HG02588 (cell line): Measurements from ENCODE around the gene EIF4ENIF1.
"Not testable (repeated sequence)": the region's sequence is repeated elsewhere in the genome, so short reads cannot be mapped to it uniquely, and the experiment has no call there.

ENCODE experiments used
- ATAC-seq: cut with Tn5 transposase; IDR thresholded peaks from one replicate; pipeline ENCODE4 v1.9.1; 2021; ENCODE audit warnings: mild to moderate bottlenecking, moderate library complexity; ENCODE audit not compliant: unreplicated experiment

EIF4ENIF1 gene

GRCh38 chr22:31489632-31490495 is at the start of gene EIF4ENIF1:
Gene EIF4ENIF1, minus strand, starts transcription at chr22:31489842. Its CDS starts 1,124 bp downstream, at chr22:31488718.
- ATAC-seq = peak; percentile 40

DNA sequence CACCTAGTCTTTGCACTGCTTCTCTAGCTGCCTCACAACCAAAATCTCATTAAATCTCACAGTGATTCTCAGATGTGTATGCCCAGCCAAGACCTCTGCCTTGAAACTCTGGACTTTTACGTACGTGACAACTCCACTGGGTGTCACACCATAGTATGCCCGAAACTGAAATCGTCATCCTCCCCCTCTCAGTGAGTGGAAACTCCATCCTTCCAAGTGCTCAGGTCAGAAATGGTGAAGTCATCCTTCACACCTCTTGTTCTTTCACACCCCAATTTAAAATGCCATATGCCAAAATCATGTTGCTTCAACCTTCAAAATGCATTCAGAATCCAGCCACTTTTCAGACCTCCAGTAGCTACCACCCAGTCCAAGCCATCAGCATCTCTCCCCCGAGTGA is 49.2 kb upstream of the EIF4ENIF1 start:
- ATAC-seq = no peak

DNA sequence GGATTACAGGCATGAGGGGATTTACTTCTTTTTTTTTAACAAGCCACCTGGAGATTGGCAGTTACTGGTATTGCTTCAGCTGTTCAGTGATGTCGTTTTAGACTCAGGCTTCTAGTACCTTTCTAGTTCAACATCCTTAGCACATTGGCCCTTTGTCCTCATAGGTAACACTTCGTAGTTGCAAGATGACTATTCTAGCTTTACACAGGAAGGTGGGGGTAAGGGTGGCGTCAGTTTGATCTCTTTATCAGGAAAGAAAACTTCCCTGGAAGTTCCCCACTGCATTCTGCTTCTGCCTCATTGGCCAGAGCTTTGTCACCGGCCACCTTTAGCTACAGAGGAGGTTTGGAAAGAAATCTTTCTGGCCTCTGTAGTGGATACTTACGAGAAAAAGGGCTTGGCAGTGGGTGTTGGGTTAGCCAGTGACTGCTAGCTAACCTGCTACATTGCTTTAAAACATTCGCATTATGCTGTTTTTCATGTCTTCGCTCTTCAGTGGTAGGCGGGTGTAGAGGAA is 47.4 kb upstream of the EIF4ENIF1 start:
- no peak for ATAC-seq

DNA sequence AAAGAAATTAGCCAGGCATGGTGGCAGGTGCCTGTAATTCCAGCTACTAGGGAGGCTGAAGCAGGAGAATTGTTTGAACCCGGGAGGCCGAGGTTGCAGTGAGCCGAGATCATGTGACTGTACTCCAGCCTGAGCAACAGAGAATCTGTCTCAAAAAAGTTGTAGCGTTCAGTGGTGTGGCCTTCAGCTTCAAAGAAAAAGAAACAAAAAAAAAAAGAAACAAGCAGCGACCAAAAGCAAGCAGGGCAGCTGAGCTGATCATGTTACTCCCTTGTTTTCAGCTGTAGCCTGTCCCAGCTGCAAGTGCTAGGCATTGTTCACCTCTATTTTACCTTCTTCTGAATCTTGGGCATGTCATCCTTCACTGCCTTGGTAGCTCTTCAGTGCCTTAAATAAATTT is 43.7 kb upstream of the EIF4ENIF1 start:
- ATAC-seq = no peak

- ATAC-seq = no peak
Observed at GRCh38 chr22:31532060-31532459, 42.4 kb upstream of the EIF4ENIF1 start.

DNA sequence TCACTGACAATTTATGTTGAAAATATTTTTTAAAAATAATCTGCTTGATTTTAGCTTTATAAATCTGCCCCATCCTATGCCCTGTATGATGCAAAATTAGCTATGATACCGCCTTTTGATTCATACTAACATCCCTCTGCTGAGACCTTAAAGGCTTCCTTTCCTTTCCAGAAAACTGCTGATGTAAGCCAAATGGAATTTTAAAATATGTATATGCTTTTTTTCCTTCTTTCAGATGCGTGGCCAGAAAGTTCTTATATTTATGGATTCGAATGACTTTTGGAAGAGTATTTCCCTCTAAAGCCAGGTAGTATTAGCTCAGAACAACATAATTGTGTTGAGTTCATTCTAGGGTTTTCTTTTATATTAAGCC is 41.2 kb upstream of the EIF4ENIF1 start:
- no peak for ATAC-seq

DNA sequence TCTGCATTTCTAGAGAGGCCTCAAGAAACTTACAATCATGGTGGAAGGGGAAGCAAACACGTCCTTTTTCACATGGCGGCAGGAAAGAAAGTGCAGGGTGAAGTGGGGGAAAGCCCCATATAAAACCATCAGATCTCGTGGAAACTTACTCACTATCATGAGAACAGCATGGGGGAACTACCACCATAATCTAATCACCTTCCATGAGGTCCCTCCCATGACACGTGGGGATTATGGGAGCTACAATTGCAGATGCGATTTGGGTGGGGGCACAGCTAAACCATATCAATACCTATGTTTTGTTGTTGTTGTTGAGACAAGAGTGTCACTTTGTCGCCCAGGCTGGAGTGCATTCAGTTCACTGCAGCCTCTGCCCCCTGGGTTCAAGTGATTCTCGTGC is 36.6 kb upstream of the EIF4ENIF1 start:
- no peak for ATAC-seq

DNA sequence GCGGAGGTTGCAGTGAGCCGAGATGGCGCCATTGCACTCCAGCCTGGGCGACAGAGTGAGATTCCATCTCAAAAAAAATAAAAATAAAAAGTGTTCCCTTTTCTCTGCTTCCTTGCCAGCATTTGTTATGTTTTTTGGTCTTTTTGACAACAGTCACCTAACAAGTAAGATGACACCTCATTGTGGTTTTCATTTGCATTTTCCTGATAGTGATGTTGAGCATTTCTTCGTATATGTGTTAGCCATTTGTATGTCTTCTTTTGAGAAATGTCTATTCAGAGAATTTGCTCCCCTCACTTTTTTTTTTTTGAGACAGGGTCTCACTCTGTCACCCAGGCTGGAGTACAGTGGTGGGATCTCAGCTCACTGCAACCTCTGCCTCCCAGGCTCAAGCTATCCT is 34.5 kb upstream of the EIF4ENIF1 start:
- not testable (repeated sequence) for ATAC-seq

- ATAC-seq = no peak
Observed at GRCh38 chr22:31520051-31520450, 30.4 kb upstream of the EIF4ENIF1 start.

- no peak for ATAC-seq
Observed at GRCh38 chr22:31509061-31509762, 19.6 kb upstream of the EIF4ENIF1 start.

DNA sequence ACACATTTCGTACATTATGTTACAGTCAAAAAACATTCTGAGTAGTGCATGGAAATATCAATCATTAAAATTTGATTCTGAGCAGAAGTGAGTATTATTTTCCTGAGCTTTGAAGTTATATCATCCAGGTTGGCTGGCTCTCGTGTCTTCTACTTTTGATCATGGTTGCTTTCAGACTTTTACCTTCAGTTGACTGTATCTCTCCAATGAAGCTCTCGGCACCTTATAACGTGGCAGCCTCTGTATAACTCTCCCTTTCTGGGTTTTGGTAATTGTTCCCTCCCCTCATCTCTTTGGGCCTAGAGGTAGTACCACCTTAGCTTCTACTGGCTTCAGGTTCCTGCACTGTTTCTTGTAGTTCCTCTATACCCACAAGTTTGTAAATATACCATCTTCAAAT is 18.9 kb upstream of the EIF4ENIF1 start:
- ATAC-seq = no peak

- ATAC-seq = not testable (repeated sequence)
Observed at GRCh38 chr22:31507517-31507916, 17.9 kb upstream of the EIF4ENIF1 start.

DNA sequence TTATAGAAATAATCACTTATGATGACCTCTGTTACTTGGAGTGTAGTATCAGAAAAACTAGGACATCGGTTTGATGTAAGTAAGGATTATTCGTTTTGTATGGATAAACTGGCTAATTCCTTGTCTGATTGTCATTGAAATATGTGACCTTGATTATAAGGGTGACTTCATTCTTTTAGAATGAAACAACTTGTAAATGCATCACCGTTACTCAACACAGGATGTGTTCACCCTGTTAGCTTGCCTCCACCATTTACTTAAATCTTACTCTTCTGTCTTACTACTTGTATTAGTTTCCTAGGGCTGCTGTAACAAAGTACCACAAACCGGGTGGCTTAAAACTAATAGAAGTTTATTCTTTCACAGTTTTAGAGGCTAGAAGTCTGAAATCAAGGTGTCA is 14.6 kb upstream of the EIF4ENIF1 start:
- ATAC-seq = no peak

DNA sequence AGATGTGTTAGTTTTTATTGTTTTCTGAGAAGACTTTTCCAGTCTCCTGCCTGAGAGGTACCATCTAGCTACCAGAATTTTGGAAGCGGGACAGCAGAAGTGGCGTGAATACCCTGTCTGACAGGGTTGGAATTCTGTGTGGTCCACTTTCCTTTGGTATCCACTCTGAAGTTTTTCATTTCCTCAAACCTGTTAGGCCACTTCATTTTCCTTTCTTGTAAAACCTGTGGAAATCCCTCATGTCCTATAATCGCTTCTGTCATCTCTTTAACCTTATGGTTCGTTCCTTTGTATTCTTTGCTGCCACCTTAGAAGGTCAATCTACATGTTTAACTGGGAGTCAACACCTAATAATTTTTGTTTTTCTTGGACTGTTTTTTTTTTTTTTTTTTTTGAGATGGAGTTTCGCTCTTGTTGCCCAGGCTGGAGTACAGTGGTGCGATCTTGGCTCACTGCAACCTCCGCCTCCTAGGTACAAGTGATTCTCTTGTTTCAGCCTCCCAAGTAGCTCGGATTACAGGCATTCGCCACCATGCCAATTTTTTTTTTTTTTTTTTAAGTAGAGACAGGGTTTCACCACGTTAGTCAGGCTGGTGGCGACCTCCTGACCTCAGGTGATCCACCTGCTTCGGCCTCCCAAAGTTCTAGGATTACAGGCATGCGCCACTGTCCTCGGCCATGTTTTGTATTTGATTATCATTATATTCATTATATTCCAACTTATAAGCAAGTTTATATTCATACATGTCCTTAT is 13.7 kb upstream of the EIF4ENIF1 start:
- ATAC-seq = no peak

- no peak for ATAC-seq
Observed at GRCh38 chr22:31501738-31502137, 12.1 kb upstream of the EIF4ENIF1 start.

DNA sequence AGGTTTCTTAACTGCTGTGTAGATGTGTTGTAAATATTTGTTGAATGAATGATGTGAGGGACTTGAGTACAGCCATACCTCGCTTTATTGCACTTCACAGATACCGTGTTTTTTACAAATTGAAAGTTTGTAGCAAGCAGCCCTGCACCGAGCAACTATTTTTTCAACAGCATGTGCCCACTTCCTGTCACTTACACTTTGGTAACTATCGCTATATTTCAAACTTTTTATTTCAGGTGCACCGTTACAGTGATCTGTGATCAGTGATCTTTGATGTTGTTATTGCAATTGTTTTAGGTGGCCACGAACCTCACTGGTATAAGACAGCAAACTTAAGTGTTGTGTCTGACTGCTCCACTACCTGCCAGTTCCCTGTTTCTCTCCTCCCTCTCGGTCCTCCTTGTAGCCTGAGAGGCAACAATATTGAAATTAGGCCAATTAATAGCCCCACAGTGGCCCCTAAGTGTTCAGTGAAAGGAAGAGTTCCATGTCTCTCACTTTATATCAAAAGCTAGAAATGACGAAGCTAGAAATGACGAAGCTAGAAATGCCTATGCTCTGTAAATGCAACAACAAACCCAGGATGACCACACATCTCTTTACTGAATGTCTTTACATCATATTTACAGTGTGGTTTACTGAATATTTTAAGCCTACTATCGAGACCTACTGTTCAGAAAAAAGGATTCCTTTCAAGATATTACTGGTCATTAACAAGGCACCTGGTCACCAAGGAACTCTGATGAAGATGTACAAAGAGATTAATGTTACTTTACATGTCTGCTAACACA is 7.7 kb upstream of the EIF4ENIF1 start:
- no peak for ATAC-seq

GRCh38 chr22:31496735-31497146 is 7.1 kb upstream of the EIF4ENIF1 start:
- ATAC-seq = peak; percentile 17

DNA sequence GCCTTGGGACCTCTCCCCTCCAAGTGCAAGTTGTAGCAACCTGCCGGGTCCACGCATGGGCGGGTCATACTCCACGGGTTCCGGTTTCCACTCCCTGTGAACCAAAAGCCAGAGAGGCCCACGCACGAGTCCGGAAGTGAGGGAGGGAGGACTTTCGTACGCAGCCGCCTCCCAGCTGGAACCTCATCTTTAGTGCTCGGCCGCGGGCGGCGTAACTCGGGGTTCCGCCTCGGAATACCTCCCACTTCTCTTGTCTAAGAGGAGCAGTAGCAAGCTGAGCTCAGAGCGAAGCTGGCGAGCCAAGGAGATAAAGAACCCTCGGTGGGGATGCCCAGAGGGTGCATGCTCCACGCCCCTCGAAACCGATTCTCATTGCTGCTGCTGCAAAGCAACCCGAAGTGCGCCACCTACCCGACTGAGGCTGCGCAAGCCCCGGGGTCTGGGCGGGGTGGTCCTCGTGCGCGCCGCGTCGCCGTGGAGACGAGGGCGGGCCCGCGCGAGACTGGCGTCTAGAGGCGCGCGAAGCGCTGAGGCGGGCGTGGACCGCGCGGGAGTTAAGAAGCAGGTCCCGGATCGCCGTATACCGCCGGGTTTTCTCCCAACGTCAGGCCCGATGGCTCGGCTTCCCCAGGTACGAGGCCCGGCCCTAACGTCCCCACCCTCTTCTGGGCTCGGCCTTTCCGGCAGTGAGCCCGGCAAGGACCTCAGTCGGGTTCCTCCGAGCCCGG is 6.5 kb upstream of the EIF4ENIF1 start, which contains the start of gene SFI1:
SFI1 (plus strand) TSS at position 530 of the 728 bp plus-strand sequence. CDS start 11,749 bp downstream, outside the sequence.
- ATAC-seq = peak; percentile 80

DNA sequence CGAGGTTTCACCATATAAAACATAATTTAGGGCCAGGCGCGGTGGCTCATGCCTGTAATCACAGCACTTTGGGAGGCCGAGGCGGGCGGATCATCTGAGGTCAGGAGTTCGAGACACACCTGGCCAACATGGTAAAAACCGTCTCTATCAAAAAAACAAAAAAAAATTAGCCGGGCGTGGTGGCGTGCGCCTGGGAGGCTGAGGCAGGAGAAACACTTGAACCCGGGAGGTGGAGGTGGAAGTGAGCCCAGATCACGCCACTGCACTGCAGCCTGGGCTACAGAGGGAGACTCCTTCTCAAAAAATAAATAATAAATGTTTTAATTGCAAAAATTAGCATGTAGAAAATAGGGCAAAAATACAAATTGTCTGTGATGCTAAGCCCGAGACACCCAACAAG is 5.7 kb upstream of the EIF4ENIF1 start:
- no peak for ATAC-seq

DNA sequence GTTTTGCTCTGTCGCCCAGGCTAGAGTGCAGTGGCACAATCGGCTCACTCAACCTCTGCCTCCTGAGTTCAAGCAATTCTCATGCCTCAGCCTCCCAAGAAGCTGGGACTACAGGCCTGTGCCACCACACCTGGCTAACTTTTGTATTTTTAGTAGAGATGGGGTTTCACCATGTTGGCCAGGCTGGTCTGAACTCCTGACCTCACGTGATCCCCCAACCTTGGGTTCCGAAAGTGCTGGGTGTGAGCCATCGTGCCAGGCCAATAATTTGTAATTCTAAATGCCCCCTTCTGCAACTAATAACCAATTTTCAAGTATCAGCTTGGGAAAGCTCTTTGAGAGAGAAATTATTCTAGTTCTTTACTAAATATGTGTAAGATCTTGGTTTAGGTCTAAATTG is 3.7 kb upstream of the EIF4ENIF1 start:
- not testable (repeated sequence) for ATAC-seq
